Myocyte (in vitro differentiated cells): Measurements from ENCODE around the gene MGLL. TPM values are rescaled to one million over a fixed set of nuclear protein-coding genes. Genes with fewer than 3 reads are reported as not detected.
A peak's percentile ranks its signal among the peaks of the same experiment; 100 is the strongest.

Experiments
- DNase-seq: peaks from one replicate; pipeline ENCODE4 v3.0.0-alpha.2; 2012; ENCODE audit warnings: low read depth
- total RNA-seq: library from RNA; depleted of rRNA; stranded (reverse); fragments of >200 nt; gene quantifications from 2 replicates; pipeline ENCODE4 v1.2.3, GENCODE V29; 2014

MGLL gene
- total RNA-seq, 1 donor from 2014 or later = 102 TPM

DNA sequence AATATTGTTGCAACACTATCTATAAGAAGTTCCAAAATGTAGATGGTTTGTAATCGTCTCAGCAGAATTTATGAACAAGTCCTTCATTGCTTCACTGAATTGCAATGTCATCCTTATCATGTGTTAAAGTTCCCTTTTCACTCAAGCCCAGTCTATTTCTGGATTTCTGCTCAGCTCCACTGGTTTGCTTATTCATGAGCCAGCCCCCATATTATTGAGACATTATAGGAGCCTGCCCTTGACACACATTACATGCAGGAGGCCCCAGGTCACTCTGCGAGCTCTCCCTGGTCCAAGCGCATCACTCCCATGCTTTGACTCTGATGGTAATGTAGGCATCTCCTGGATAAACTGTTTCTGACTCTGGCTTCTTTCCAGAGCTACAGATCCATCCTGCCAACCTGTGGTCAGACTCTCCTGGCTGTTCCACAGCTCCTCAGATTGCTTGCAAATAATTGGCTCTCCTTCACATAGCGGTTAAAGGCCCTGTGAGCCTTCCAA, 92.7 kb downstream of the MGLL start:
- peak; percentile 40 for DNase-seq

GRCh38 chr3:127728417-127729015, 93.8 kb downstream of the MGLL start:
- no peak for DNase-seq

DNA sequence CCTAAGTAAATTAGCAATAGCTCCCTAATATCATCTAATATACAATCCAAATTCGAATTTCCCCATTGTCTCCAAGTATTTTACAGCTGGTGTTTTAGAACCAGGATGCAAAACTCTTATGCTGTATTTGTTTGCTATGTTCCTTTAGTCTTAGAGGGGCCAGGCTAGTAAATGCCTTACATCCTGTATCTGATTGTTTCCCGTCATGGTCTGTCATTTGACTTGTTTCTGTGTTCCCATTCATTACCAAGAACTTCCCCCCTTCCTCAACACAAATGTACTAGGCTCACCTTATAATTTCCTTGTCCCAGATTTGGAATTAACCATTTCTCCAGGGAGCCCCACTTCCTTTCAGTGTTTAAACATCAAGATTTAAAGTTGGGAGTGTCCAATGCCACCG, 95.4 kb downstream of the MGLL start:
- DNase-seq = no peak

DNA sequence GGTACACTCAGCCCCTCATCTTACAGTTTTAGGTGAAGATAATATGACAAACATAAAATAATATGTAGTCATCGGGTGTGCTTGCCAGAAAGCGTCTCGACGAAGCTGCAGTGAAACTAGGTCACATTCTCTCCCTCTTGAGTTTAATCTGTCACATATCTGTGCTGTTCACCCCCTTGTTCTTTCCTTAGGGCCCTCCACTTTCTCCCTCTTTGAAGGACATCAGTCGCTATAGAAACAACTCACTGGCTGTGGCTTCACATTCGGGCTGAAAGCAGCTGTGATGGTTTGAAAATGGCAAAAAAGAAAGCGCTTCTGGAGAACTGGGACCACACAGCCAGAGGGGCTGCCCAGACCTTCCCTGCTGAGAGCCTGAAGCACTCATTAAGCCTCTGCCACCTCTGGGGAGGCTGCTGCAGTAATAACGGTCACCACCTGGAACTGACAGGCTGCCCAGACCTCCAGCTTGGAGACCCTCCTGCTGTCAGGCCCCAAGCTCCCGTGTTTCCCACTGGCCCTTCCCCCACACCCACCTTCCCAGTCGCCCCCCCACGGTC, 99.2 kb downstream of the MGLL start:
- no peak for DNase-seq

- no peak for DNase-seq
Measured at GRCh38 chr3:127722091-127722784, 100.1 kb downstream of the MGLL start.

DNA sequence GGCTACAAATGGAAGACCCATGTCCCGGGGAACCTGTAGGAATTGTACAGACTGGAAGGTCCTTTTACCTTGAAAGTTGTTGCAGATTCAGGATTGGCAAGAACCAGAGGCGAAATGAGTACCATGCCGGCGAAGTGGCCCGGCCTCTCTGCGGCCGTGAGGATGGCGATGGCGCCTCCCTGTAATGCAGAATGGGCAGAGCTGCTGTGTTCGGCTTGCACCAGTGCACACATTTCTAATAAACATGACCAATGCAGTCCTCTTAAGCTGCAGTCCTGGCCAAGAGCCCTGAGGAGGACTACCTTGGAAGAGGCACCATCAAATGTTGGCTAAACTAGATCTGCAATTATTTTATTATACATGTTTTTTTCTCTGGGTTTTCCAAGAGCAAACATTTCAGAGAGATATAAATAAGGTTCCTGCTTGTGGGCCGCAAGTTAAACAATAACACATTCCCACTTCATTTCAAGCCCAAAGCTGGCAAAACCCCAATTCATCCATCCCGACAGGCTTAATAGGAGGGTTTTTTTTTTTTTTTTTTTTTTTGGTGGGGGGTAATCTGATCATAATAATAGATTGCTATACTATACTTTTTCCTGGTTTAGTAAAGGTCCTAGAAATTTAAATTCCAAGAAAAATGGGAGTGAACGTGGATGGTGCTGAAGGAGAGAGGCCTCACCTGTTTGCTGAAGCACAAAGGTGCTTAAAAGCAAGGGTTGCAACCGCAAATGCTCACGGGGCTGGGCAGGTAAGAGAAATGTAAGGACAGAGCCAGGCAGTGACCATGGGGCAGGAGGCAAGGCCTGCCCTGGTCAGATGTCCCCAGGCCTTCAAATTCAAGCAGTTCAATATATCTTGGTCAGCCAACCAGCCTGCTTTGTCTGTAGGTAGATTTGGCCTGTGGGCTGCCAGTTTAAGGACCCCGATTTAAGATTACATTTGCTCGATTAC, 101.1 kb downstream of the MGLL start:
- DNase-seq = no peak

DNA sequence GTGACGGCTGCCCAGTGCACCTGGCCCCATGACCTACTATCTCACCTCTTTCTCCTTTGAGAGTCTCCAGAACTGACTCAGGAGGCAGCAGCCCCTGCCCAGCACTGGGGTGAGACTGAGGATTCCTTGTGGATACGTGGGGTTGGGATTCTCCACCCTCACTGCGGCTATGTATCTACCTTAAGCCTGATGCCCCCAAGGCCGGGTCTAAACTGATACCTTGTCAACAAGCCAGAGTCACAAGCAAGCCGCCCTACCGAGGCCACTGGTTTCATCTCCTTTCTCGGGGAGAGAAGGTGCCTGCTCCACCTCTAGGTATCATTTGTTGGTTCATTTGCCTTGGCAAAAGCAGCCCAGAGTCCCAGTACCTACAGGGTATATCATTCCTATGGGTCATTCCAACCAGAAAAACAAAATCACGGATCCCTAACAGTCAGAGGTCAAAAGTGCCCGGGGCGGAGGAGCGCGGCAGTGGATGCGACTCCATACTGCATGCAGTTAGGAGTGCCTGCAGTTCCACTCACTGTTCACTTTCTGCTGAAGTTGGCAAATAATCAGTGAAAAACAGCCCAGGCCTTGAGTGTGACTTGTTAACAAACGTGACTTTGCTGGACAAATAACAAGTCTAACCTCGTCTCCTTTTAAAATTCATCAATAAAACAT, 102.0 kb downstream of the MGLL start:
- DNase-seq = no peak

- DNase-seq = no peak
Measured at GRCh38 chr3:127719369-127719768, 102.9 kb downstream of the MGLL start.

- DNase-seq = no peak
Measured at GRCh38 chr3:127718916-127719290, 103.4 kb downstream of the MGLL start.

DNA sequence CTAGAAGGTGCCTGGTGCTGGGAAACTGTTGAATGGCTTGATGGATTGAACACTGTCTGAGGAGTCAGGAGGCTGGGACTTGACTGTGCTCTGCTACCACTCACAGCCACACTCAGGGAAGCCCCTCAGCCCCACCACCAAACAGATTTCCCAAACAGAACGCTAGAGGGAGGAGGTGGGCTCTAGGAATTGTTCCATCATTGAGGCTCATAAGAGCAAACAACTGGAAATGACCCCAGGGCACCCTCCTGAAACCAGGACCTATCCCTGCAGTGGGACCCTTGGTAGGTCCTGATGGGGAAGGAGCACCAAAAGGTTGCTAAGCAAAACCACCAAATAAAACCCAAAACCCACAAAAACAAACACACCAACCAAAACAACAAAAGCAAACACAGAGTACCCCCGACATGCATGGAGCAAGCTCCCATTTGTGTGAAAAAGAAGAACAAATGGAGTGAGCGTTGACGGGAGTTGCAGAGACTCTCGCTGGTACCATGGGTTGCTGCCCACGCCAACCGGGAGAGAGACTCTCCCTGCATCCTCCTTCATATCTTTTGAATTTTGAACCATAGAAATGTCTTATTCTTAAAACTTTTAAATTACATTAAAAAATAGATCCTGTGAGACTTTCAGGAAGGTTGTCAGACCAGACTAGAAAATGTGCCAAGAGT, 103.9 kb downstream of the MGLL start:
- no peak for DNase-seq

DNA sequence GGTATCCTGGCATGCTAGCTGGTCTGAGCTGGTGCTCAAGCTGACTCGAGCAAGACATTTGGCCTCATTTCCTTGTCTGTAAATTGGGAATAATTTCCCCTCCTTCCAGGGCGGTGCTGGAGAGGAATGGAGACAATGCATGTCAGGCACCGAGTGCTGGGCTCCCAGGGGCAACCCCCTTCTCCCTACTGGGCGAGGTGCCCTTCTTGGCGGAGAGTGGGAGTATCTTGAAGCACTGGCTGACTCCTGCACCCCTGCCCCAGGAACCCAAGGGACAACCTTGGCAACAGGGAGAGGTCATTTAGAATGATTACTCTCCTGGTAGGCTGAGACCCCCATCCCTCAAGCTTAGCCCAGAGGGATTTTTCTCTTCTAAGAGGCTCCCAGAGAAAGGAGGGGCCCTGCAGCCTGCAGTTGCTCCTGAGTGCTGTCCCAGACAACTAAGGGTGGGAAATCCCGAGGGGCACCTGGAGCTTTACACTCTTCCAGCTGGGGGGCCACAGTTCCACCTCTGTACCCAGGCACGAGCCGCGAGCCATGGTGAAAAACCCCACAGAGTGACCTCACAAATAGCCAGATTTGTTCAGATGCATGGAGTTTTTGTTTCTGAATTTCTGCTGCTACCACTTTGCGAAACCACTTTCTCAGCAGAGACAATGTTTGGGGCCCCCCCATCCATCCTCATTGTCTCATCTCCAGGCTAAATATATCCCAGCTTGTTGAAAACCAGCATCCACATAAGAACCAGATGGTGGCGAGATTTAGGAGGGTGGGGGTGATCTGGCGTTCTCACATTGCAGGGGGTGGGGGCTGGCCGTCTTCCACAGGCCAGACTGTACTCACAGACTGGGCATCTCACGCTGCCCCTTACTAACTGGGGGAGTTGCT, 104.7 kb downstream of the MGLL start:
- DNase-seq = peak; percentile 25

DNA sequence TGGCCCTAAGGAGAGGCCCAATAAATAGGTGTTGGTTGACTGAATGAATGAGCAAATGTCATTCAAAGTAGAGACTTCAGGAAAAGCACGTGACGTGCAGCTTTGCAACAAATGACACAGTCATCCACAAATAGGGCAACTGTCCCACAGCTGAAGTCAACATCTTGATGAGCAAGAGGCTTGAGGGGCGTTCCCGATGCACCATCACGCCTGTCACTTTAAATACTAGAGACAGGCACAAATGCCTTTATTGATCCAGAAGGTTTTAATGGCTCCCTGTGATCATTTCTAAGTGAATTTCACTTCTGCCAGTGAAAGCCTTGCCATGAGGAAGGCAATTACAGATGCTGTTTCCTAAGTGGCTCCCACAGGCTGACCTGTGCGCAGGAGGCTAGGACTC, 105.9 kb downstream of the MGLL start:
- DNase-seq = peak; percentile 45

DNA sequence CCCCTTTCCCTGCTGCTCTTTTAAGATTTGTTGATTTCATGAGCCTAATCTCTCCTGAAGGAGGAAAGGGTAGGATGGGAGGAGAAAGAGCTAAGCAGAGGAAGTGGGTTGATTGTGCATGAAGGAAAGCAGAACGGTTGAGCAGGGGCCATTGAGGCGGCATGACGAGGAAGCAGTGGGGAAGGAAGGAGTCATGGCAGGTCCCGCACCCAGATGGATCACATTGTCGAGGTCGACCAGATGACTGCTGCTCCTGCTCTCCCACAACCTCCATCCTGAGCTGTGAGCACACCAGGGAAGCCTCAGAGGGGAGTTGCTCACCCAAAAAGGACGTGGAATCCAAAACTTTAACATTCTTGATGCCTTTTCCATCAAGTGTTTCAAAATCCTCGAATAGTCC, 106.8 kb downstream of the MGLL start:
- no peak for DNase-seq

- DNase-seq = no peak
Measured at GRCh38 chr3:127714866-127715265, 107.4 kb downstream of the MGLL start.

GRCh38 chr3:127714125-127714571, 108.2 kb downstream of the MGLL start:
- no peak for DNase-seq

DNA sequence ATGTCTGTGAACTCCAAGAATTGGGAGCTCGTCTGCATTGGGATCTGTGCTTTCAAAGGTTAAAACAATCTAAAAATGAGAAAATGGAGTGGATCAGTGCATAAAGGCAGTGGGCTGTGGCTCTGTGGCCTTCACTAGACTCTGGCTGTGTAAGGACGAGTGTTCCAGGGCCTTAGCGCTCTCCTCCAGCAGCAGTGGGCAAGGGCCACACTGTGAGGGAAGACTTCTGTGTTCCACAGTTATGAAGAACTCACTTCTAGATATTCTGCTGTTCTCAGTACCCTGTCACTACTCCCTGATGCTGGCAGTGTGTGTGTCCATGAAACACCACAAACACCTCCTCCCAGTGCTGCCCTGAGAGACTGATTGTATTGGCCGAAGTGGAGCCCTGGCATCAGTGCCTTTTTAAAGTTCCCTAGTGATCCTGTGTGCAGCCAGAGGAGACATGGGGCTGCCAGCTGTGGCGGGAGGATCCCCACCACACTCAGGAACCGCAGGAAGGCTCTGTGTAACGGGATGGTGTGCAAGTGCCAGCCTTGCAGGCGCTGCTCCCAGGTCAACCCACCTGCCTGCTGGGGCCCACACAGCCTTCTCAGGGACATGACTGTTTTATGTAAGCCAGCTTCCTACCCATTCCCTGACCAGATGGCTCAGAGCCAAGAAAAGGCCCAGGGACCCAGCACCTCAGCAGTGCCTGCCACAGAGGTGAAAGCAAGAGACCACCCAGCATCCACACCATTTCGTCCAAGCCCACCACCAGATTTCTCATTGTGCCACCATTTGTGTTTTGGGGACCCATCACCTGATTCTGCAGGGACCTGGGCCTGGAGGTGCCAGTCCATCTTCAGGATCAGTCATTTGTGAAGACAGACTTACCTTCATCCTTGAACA, 109.2 kb downstream of the MGLL start:
- DNase-seq = no peak

GRCh38 chr3:127712461-127712860, 109.9 kb downstream of the MGLL start:
- DNase-seq = no peak

- DNase-seq = no peak
Measured at GRCh38 chr3:127711896-127712295, 110.4 kb downstream of the MGLL start.
